ENCODE data around the gene PPARG. TPM values are rescaled to one million over a fixed set of nuclear protein-coding genes. Genes with fewer than 3 reads are reported as not detected.

PPARG gene
- total RNA-seq, 1 donor from 2014 or later = not detected

- H3K4me3 Mint-ChIP-seq = no peak overlapping the region
- H3K4me1 Mint-ChIP-seq = no peaks in the 10 kb centered on the region
- H3K27me3 Mint-ChIP-seq (ENCODE audit: low read depth) = peaks cover 22% of the 10 kb centered on the region
- no peaks in the 10 kb centered on the region for H3K9me3 Mint-ChIP-seq
- no peaks in the 10 kb centered on the region for H3K36me3 Mint-ChIP-seq (ENCODE audit: low read depth)
- H3K27ac Mint-ChIP-seq (ENCODE audit: unreplicated experiment) = no peak overlapping the region
- TF ChIP-seq CTCF (conservative IDR thresholded peaks at IDR 0.05) = no peak
- DNase-seq (ENCODE audit: low read depth, low spot score) = no peak
These were observed 105.0 kb downstream of the PPARG start for GRCh38 chr3:12393894-12394293.

- no peak for DNase-seq (ENCODE audit: low read depth, low spot score)
- no peak for TF ChIP-seq CTCF (conservative IDR thresholded peaks at IDR 0.05)
- H3K4me1 Mint-ChIP-seq = no peaks in the 10 kb centered on the region
- no peak overlapping the region for H3K4me3 Mint-ChIP-seq
- H3K27ac Mint-ChIP-seq (ENCODE audit: unreplicated experiment) = no peak overlapping the region
- H3K36me3 Mint-ChIP-seq (ENCODE audit: low read depth) = no peaks in the 10 kb centered on the region
- H3K27me3 Mint-ChIP-seq (ENCODE audit: low read depth) = peaks cover 18% of the 10 kb centered on the region
- H3K9me3 Mint-ChIP-seq = no peaks in the 10 kb centered on the region
These were observed 105.8 kb downstream of the PPARG start for GRCh38 chr3:12394569-12395271.

GRCh38 chr3:12395349-12396012 is 106.6 kb downstream of the PPARG start:
- Mint-ChIP-seq H3K36me3 (ENCODE audit: low read depth) (no peaks in the 10 kb centered on the region), H3K27me3 (ENCODE audit: low read depth) (peaks cover 20% of the 10 kb centered on the region), H3K9me3 (no peaks in the 10 kb centered on the region), H3K4me3 (no peak overlapping the region), H3K27ac (ENCODE audit: unreplicated experiment) (no peak overlapping the region), H3K4me1 (no peaks in the 10 kb centered on the region)
- no peak for DNase-seq (ENCODE audit: low read depth, low spot score)
- no peak for TF ChIP-seq CTCF (conservative IDR thresholded peaks at IDR 0.05)

- no peaks in the 10 kb centered on the region for H3K4me1 Mint-ChIP-seq
- H3K4me3 Mint-ChIP-seq = no peak overlapping the region
- TF ChIP-seq CTCF (conservative IDR thresholded peaks at IDR 0.05) = no peak
- H3K9me3 Mint-ChIP-seq = no peaks in the 10 kb centered on the region
- no peak for DNase-seq (ENCODE audit: low read depth, low spot score)
- no peaks in the 10 kb centered on the region for H3K36me3 Mint-ChIP-seq (ENCODE audit: low read depth)
- no peak overlapping the region for H3K27ac Mint-ChIP-seq (ENCODE audit: unreplicated experiment)
- H3K27me3 Mint-ChIP-seq (ENCODE audit: low read depth) = peaks cover 28% of the 10 kb centered on the region
These were observed 107.6 kb downstream of the PPARG start for GRCh38 chr3:12396471-12396870.

- Mint-ChIP-seq H3K36me3 (ENCODE audit: low read depth) (no peaks in the 10 kb centered on the region), H3K27me3 (ENCODE audit: low read depth) (peaks cover 36% of the 10 kb centered on the region), H3K9me3 (no peaks in the 10 kb centered on the region), H3K4me3 (no peak overlapping the region), H3K27ac (ENCODE audit: unreplicated experiment) (no peak overlapping the region), H3K4me1 (no peaks in the 10 kb centered on the region)
- DNase-seq (ENCODE audit: low read depth, low spot score) = no peak
- TF ChIP-seq CTCF (conservative IDR thresholded peaks at IDR 0.05) = no peak
These were observed 110.4 kb downstream of the PPARG start for GRCh38 chr3:12399226-12399625.
